ENCODE results near the gene PSME2.
"Not testable (repeated sequence)": the region's sequence is repeated elsewhere in the genome, so short reads cannot be mapped to it uniquely, and the experiment has no call there.

PSME2 gene

GRCh38 chr14:24115422-24116127, 30.8 kb downstream of the PSME2 start:
- in situ Hi-C loops (cut with MboI; ENCODE audit: low sequenced_read_pairs): no loop called here

GRCh38 chr14:24114532-24115421, 31.6 kb downstream of the PSME2 start, which contains the start of the genes DCAF11 and NRL:
TSS of gene DCAF11 (plus strand) at chr14:24114777. CDS start at chr14:24115595, 818 bp downstream.
TSS of gene NRL (minus strand) at chr14:24114949. CDS start at chr14:24082848, 32,101 bp downstream.
- in situ Hi-C loops (cut with MboI; ENCODE audit: low sequenced_read_pairs): no loop called here

GRCh38 chr14:24113801-24114531, 32.4 kb downstream of the PSME2 start:
- in situ Hi-C loops (cut with MboI; ENCODE audit: low sequenced_read_pairs): no loop called here

- in situ Hi-C loops (cut with MboI; ENCODE audit: low sequenced_read_pairs): no loop called here
Observed at GRCh38 chr14:24113379-24113800, 33.0 kb downstream of the PSME2 start.

- in situ Hi-C loops (cut with MboI; ENCODE audit: low sequenced_read_pairs): no loop called here
Observed at GRCh38 chr14:24110523-24110922, 35.9 kb downstream of the PSME2 start.

GRCh38 chr14:24110060-24110459, 36.4 kb downstream of the PSME2 start:
- in situ Hi-C loops (cut with MboI; ENCODE audit: low sequenced_read_pairs): no loop called here

GRCh38 chr14:24108336-24108874, 38.0 kb downstream of the PSME2 start:
- in situ Hi-C loops (cut with MboI; ENCODE audit: low sequenced_read_pairs): no loop called here

GRCh38 chr14:24106672-24107271, 39.6 kb downstream of the PSME2 start:
- in situ Hi-C loops (cut with MboI; ENCODE audit: low sequenced_read_pairs): no loop called here

- in situ Hi-C loops (cut with MboI; ENCODE audit: low sequenced_read_pairs): not testable (repeated sequence)
Observed at GRCh38 chr14:24105609-24106239, 40.7 kb downstream of the PSME2 start.

- in situ Hi-C loops (cut with MboI; ENCODE audit: low sequenced_read_pairs): no loop called here
Observed at GRCh38 chr14:24103451-24103850, 43.0 kb downstream of the PSME2 start.

- in situ Hi-C loops (cut with MboI; ENCODE audit: low sequenced_read_pairs): no loop called here
Observed at GRCh38 chr14:24102357-24103048, 43.9 kb downstream of the PSME2 start.

- in situ Hi-C loops (cut with MboI; ENCODE audit: low sequenced_read_pairs): no loop called here
Observed at GRCh38 chr14:24100982-24101494, 45.4 kb downstream of the PSME2 start.

GRCh38 chr14:24100197-24100981, 46.0 kb downstream of the PSME2 start:
- in situ Hi-C loops (cut with MboI; ENCODE audit: low sequenced_read_pairs): no loop called here

GRCh38 chr14:24098927-24099813, 47.2 kb downstream of the PSME2 start:
- in situ Hi-C loops (cut with MboI; ENCODE audit: low sequenced_read_pairs): no loop called here

GRCh38 chr14:24098229-24098926, 48.0 kb downstream of the PSME2 start:
- in situ Hi-C loops (cut with MboI; ENCODE audit: low sequenced_read_pairs): no loop called here

- in situ Hi-C loops (cut with MboI; ENCODE audit: low sequenced_read_pairs): no loop called here
Observed at GRCh38 chr14:24096545-24097181, 49.7 kb downstream of the PSME2 start.
